GM18511 (cell line): ENCODE measurements around the gene SLC25A12.

Experiments
- ATAC-seq: cut with Tn5 transposase; IDR thresholded peaks from one replicate; pipeline ENCODE4 v1.9.1; 2021; ENCODE audit warnings: mild to moderate bottlenecking, moderate library complexity; ENCODE audit not compliant: unreplicated experiment

The SLC25A12 gene

GRCh38 chr2:171889808-171890207, 4.2 kb downstream of the SLC25A12 start:
- ATAC-seq: no peak

- ATAC-seq: no peak
Observed at GRCh38 chr2:171889333-171889732, 4.7 kb downstream of the SLC25A12 start.

GRCh38 chr2:171883275-171883893, 10.7 kb downstream of the SLC25A12 start:
- ATAC-seq: no peak

- no peak for ATAC-seq
Observed at GRCh38 chr2:171882089-171882769, 11.8 kb downstream of the SLC25A12 start.

- ATAC-seq: no peak
Observed at GRCh38 chr2:171880774-171881173, 13.3 kb downstream of the SLC25A12 start.

GRCh38 chr2:171879865-171880264, 14.2 kb downstream of the SLC25A12 start:
- no peak for ATAC-seq

GRCh38 chr2:171878481-171878993, 15.5 kb downstream of the SLC25A12 start:
- peak; percentile 61 for ATAC-seq

GRCh38 chr2:171874963-171875362, 19.1 kb downstream of the SLC25A12 start:
- no peak for ATAC-seq

- no peak for ATAC-seq
Observed at GRCh38 chr2:171874517-171874916, 19.5 kb downstream of the SLC25A12 start.

- ATAC-seq: no peak
Observed at GRCh38 chr2:171864357-171864985, 29.6 kb downstream of the SLC25A12 start.

- ATAC-seq: no peak
Observed at GRCh38 chr2:171862501-171862900, 31.5 kb downstream of the SLC25A12 start.

- ATAC-seq: no peak
Observed at GRCh38 chr2:171858397-171858958, 35.6 kb downstream of the SLC25A12 start.

GRCh38 chr2:171855401-171855800, 38.6 kb downstream of the SLC25A12 start:
- ATAC-seq: no peak

- ATAC-seq: no peak
Observed at GRCh38 chr2:171852366-171852888, 41.6 kb downstream of the SLC25A12 start.

- no peak for ATAC-seq
Observed at GRCh38 chr2:171847627-171848026, 46.4 kb downstream of the SLC25A12 start.

- no peak for ATAC-seq
Observed at GRCh38 chr2:171846894-171847293, 47.1 kb downstream of the SLC25A12 start.

- ATAC-seq: no peak
Observed at GRCh38 chr2:171841996-171842395, 52.0 kb downstream of the SLC25A12 start.

- ATAC-seq: no peak
Observed at GRCh38 chr2:171837736-171838135, 56.3 kb downstream of the SLC25A12 start.

GRCh38 chr2:171836146-171836910, 57.7 kb downstream of the SLC25A12 start:
- no peak for ATAC-seq

GRCh38 chr2:171835386-171835785, 58.7 kb downstream of the SLC25A12 start:
- ATAC-seq: no peak

- no peak for ATAC-seq
Observed at GRCh38 chr2:171834286-171834685, 59.8 kb downstream of the SLC25A12 start.
